Limb (tissue), 2 donors: ENCODE measurements around the gene NME3.

Experiments
- DNase-seq, 2 donors: peaks; one replicate each; pipeline ENCODE4 v3.0.0-alpha.2; 2016; ENCODE audit errors: extremely low spot score in 2 of 2

Gene NME3

GRCh38 chr16:1781758-1782407 is 10.5 kb upstream of the NME3 start:
- DNase-seq = no peak

- DNase-seq = no peak
These were observed 9.9 kb upstream of the NME3 start for GRCh38 chr16:1781254-1781653.

GRCh38 chr16:1780677-1781072 is 9.3 kb upstream of the NME3 start:
- no peak for DNase-seq

- no peak for DNase-seq
These were observed 8.7 kb upstream of the NME3 start for GRCh38 chr16:1779741-1780676.

- no peak for DNase-seq
These were observed 7.9 kb upstream of the NME3 start for GRCh38 chr16:1779234-1779701.

GRCh38 chr16:1778200-1779179 is 7.1 kb upstream of the NME3 start:
- DNase-seq = no peak

- DNase-seq = no peak
These were observed 6.2 kb upstream of the NME3 start for GRCh38 chr16:1777375-1778199.

- no peak for DNase-seq
These were observed 5.6 kb upstream of the NME3 start for GRCh38 chr16:1776991-1777374.

GRCh38 chr16:1776672-1776955 is 5.3 kb upstream of the NME3 start:
- DNase-seq = no peak

GRCh38 chr16:1775846-1776671 is 4.7 kb upstream of the NME3 start:
- no peak for DNase-seq

GRCh38 chr16:1775006-1775845 is 3.9 kb upstream of the NME3 start:
- DNase-seq = no peak

- no peak for DNase-seq
These were observed 3.1 kb upstream of the NME3 start for GRCh38 chr16:1774448-1774780.

- no peak for DNase-seq
These were observed 2.5 kb upstream of the NME3 start for GRCh38 chr16:1773703-1774447.

GRCh38 chr16:1772908-1773702 is 1.8 kb upstream of the NME3 start, which contains the start of gene MRPS34:
MRPS34 (minus strand) TSS chr16:1773134; CDS start chr16:1773119, 15 bp downstream.
- peak; percentile 72 to 92 for DNase-seq

- peak in 1 of 2 donors; percentile 68 for DNase-seq
These were observed 1.1 kb upstream of the NME3 start, which contains the start of gene EME2 for GRCh38 chr16:1772362-1772907. EME2 (plus strand) TSS chr16:1772810; CDS start chr16:1773228, 418 bp downstream.

- DNase-seq = no peak
These were observed 570 bp upstream of the NME3 start for GRCh38 chr16:1771864-1772361.
